ENCODE data around the gene XIRP2.
"Not testable (repeated sequence)": the region's sequence is repeated elsewhere in the genome, so short reads cannot be mapped to it uniquely, and the experiment has no call there.

XIRP2 gene

GRCh38 chr2:167028503-167028902 lies 140.2 kb downstream of the XIRP2 start:
- H3K4me1 Mint-ChIP-seq (ENCODE audit: low read depth) = no peaks in the 10 kb centered on the region
- H3K9me3 Mint-ChIP-seq = peaks cover 84% of the 10 kb centered on the region
- intact Hi-C loops (cut with micrococcal nuclease) = no loop called here
- H3K4me3 Mint-ChIP-seq = no peak overlapping the region
- H3K36me3 Mint-ChIP-seq (ENCODE audit: low read depth) = no peaks in the 10 kb centered on the region
- no peak overlapping the region for H3K27ac Mint-ChIP-seq
- H3K27me3 Mint-ChIP-seq = no peaks in the 10 kb centered on the region

DNA sequence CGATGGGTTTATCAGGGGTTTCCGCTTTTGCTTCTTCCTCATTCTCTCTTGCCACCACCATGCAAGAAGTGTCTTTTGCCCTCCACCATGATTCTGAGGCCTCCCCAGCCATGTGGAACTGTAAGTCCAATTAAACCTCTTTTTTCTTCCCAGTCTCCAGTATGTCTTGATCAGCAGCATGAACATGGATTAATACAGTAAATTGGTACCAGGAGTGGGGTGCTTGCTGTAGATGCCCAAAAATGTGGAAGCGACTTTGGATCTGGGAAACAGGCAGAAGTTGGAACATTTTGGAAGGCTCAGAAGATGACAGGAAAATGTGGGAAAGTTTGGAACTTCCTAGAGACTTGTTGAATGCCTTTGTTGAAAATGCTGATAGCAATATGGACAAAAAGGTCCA lies 146.7 kb downstream of the XIRP2 start:
- peaks cover 85% of the 10 kb centered on the region for H3K9me3 Mint-ChIP-seq
- H3K27ac Mint-ChIP-seq; H3K36me3 Mint-ChIP-seq (ENCODE audit: low read depth); H3K4me3 Mint-ChIP-seq; H3K27me3 Mint-ChIP-seq; H3K4me1 Mint-ChIP-seq (ENCODE audit: low read depth); intact Hi-C loops (cut with micrococcal nuclease): not testable (repeated sequence)

DNA sequence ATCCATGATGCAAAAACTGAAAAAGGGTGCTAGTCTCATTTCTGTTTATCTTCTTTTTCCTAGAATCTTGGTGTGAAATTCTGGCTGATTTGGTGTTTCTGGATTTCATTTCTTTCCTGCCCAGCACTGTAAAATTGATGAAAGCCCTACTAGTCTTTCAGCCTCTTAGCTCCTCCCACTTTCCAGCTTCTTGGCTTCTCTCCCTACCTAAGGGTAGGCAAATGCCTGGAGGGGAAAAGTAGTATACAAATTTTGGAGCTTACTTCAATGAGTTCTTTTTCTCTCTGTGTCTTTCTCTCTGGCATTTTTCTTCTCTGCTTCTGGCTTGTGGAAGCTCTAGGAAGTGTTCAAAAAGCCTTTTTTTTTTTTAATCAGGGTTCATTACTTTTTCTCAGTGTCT lies 160.5 kb downstream of the XIRP2 start:
- intact Hi-C loops (cut with micrococcal nuclease) = no loop called here
- H3K4me3 Mint-ChIP-seq = no peak overlapping the region
- no peaks in the 10 kb centered on the region for H3K36me3 Mint-ChIP-seq (ENCODE audit: low read depth)
- no peaks in the 10 kb centered on the region for H3K4me1 Mint-ChIP-seq (ENCODE audit: low read depth)
- no peaks in the 10 kb centered on the region for H3K27me3 Mint-ChIP-seq
- H3K9me3 Mint-ChIP-seq = no peaks in the 10 kb centered on the region
- H3K27ac Mint-ChIP-seq = no peak overlapping the region

GRCh38 chr2:167049659-167050058 lies 161.4 kb downstream of the XIRP2 start:
- Mint-ChIP-seq H3K4me1 (ENCODE audit: low read depth) (no peaks in the 10 kb centered on the region), H3K36me3 (ENCODE audit: low read depth) (no peaks in the 10 kb centered on the region), H3K9me3 (no peaks in the 10 kb centered on the region), H3K27me3 (no peaks in the 10 kb centered on the region), H3K4me3 (no peak overlapping the region), H3K27ac (no peak overlapping the region)
- intact Hi-C loops (cut with micrococcal nuclease) = no loop called here

DNA sequence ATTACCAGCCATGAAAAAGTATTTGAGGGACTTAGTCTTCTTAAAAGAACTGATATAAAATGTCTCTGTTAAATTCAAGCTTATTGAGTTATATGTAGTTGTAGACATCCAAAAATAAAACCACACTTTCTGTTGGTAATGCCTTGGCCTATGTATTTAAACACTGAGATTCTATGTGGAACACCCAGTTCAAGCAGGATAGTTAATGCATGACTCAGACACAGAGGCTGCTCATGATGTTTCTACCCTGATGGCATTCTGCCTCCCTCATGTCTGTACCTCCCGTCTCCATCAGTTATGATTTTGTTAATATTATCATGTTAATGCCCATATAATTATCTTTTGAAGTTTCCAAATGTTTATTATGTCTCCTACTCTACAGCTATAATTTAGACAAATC lies 164.5 kb downstream of the XIRP2 start:
- H3K27me3 Mint-ChIP-seq = no peaks in the 10 kb centered on the region
- H3K27ac Mint-ChIP-seq = no peak overlapping the region
- H3K9me3 Mint-ChIP-seq = no peaks in the 10 kb centered on the region
- no peaks in the 10 kb centered on the region for H3K4me1 Mint-ChIP-seq (ENCODE audit: low read depth)
- no peak overlapping the region for H3K4me3 Mint-ChIP-seq
- H3K36me3 Mint-ChIP-seq (ENCODE audit: low read depth) = no peaks in the 10 kb centered on the region
- intact Hi-C loops (cut with micrococcal nuclease) = no loop called here

DNA sequence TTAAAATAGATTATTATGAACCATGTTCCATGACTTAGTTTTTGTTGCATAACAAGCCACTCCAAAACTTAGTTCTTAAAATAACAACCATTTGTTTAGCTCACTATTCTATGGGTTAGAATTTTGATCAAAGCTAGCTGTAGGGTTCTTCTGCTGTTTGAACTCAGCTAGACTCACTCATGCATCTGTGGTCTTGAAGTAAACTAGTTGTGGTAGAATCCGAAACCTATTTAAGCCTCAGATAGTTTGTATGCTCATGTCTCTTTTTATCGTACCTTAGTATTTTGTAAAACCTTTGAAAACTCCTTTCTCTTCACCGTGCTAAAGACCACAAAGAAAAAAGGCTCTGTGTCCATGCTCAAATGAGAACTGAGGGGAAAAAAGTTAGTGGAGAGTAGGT lies 166.6 kb downstream of the XIRP2 start:
- H3K27ac Mint-ChIP-seq = no peak overlapping the region
- no peaks in the 10 kb centered on the region for H3K36me3 Mint-ChIP-seq (ENCODE audit: low read depth)
- H3K27me3 Mint-ChIP-seq = no peaks in the 10 kb centered on the region
- H3K9me3 Mint-ChIP-seq = peaks cover 9% of the 10 kb centered on the region
- H3K4me1 Mint-ChIP-seq (ENCODE audit: low read depth) = no peaks in the 10 kb centered on the region
- no peak overlapping the region for H3K4me3 Mint-ChIP-seq
- intact Hi-C loops (cut with micrococcal nuclease) = no loop called here

DNA sequence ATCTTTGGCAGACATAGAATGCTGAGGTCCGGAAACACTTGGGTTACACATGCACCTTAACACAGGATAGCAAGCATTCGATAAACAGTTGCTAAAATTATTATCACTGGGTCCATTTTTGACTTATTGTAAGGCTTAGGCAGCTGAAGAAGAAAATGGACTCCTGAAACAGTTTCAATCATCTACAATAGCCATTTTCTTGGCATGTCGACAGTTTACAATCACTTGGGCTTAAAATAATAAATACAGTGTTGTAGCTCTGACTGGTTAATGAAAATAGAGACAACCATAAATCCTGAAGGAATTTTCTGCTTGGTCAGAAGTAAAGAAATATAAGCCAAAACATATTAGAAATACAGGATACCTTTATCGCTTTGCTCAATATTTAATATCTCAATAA lies 169.2 kb downstream of the XIRP2 start:
- Mint-ChIP-seq H3K36me3 (ENCODE audit: low read depth) (no peaks in the 10 kb centered on the region), H3K4me1 (ENCODE audit: low read depth) (no peaks in the 10 kb centered on the region), H3K27ac (no peak overlapping the region), H3K9me3 (peaks cover 9% of the 10 kb centered on the region), H3K4me3 (no peak overlapping the region), H3K27me3 (no peaks in the 10 kb centered on the region)
- intact Hi-C loops (cut with micrococcal nuclease) = no loop called here

GRCh38 chr2:167059173-167059572 lies 170.9 kb downstream of the XIRP2 start:
- intact Hi-C loops (cut with micrococcal nuclease) = no loop called here
- H3K4me3 Mint-ChIP-seq = no peak overlapping the region
- H3K36me3 Mint-ChIP-seq (ENCODE audit: low read depth) = no peaks in the 10 kb centered on the region
- H3K27ac Mint-ChIP-seq = no peak overlapping the region
- no peaks in the 10 kb centered on the region for H3K4me1 Mint-ChIP-seq (ENCODE audit: low read depth)
- no peaks in the 10 kb centered on the region for H3K27me3 Mint-ChIP-seq
- peaks cover 9% of the 10 kb centered on the region for H3K9me3 Mint-ChIP-seq

GRCh38 chr2:167069855-167070254 lies 181.6 kb downstream of the XIRP2 start:
- H3K27me3 Mint-ChIP-seq = no peaks in the 10 kb centered on the region
- H3K4me3 Mint-ChIP-seq = no peak overlapping the region
- no peaks in the 10 kb centered on the region for H3K36me3 Mint-ChIP-seq (ENCODE audit: low read depth)
- peaks cover 3% of the 10 kb centered on the region for H3K9me3 Mint-ChIP-seq
- intact Hi-C loops (cut with micrococcal nuclease) = no loop called here
- H3K4me1 Mint-ChIP-seq (ENCODE audit: low read depth) = no peaks in the 10 kb centered on the region
- no peak overlapping the region for H3K27ac Mint-ChIP-seq

GRCh38 chr2:167075708-167076107 lies 187.4 kb downstream of the XIRP2 start:
- H3K9me3 Mint-ChIP-seq = peaks cover 40% of the 10 kb centered on the region
- intact Hi-C loops (cut with micrococcal nuclease); H3K27ac Mint-ChIP-seq; H3K36me3 Mint-ChIP-seq (ENCODE audit: low read depth); H3K4me1 Mint-ChIP-seq (ENCODE audit: low read depth); H3K27me3 Mint-ChIP-seq; H3K4me3 Mint-ChIP-seq: not testable (repeated sequence)

DNA sequence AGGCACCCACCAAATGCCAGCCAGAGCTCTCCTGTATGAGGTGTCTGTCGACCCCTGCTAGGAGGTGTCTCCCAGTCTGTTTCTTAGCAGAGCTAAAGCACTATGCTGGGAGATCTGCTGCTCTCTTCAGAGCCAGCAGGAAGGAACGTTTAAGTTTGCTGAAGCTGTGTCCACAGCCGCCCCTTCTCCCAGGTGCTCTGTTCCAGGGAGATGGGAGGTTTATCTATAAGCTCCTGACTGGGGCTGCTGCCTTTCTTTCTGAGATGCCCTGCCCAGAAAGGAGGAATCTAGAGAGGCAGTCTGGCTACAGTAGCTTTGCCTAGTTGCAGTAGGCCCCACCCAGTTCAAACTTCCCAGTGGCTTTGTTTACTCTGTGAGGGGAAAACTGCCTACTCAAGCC lies 210.7 kb downstream of the XIRP2 start:
- intact Hi-C loops (cut with micrococcal nuclease); H3K27ac Mint-ChIP-seq; H3K4me3 Mint-ChIP-seq; H3K4me1 Mint-ChIP-seq (ENCODE audit: low read depth); H3K36me3 Mint-ChIP-seq (ENCODE audit: low read depth); H3K27me3 Mint-ChIP-seq: not testable (repeated sequence)
- H3K9me3 Mint-ChIP-seq = peaks cover 22% of the 10 kb centered on the region

GRCh38 chr2:167100506-167100905 lies 212.2 kb downstream of the XIRP2 start:
- Mint-ChIP-seq H3K27me3 (no peaks in the 10 kb centered on the region), H3K9me3 (peaks cover 22% of the 10 kb centered on the region), H3K36me3 (ENCODE audit: low read depth) (no peaks in the 10 kb centered on the region), H3K4me1 (ENCODE audit: low read depth) (no peaks in the 10 kb centered on the region), H3K4me3 (no peak overlapping the region), H3K27ac (no peak overlapping the region)
- intact Hi-C loops (cut with micrococcal nuclease) = no loop called here

DNA sequence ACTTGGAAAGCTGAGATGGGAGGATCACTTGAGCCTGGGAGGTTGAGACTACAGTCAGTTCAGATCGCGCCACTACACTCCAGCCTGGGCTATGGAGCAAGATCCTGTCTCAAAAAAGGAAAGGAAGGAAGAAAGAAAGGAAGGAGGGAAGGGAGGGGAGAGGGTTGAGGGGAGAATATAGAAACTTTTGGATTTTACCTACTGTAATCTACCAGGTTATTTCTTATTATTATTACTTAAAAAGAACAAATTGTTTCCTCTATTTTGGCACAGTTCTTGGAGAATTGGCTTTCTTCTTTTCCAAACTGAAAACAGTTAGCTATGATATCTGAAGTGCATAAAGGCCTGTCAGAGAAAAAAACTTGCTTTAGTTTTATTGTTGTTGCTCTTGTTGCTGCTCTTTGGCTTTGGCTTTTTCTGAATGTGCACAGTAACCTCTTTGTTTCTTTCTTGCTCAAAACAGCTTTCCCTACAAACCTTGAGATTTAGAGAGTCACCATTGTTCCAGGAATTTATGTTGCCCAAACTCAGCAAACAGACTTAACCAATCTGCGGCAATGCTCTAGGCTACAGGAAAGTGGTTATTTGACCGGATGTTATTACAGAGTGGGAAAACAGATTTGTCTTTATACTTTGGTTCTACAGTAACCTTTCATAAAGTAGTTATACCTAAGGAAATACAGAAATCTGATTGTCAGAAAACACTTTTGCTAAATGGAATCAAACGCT lies 214.9 kb downstream of the XIRP2 start:
- Mint-ChIP-seq H3K9me3 (peaks cover 4% of the 10 kb centered on the region), H3K4me1 (ENCODE audit: low read depth) (no peaks in the 10 kb centered on the region), H3K27me3 (no peaks in the 10 kb centered on the region), H3K4me3 (no peak overlapping the region), H3K27ac (no peak overlapping the region), H3K36me3 (ENCODE audit: low read depth) (no peaks in the 10 kb centered on the region)
- intact Hi-C loops (cut with micrococcal nuclease) = no loop called here

DNA sequence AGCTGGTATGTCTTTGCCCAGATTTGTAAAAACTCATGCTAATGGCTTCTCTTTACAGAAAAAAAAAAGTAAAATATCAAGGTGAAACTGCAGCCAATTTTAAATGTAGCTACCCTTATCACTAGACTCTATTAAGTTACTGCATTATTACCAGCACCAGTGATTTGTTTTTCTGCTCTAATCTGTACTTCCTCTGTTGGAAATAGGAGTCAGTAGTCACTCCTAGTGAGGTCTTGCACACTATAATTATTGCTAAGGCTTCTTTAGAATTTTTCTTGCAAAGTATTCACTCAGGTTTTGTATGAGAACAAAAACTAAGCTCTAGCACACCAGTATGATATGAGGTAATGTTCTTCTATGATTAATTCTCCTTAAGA lies 215.5 kb downstream of the XIRP2 start:
- Mint-ChIP-seq H3K36me3 (ENCODE audit: low read depth) (no peaks in the 10 kb centered on the region), H3K4me1 (ENCODE audit: low read depth) (no peaks in the 10 kb centered on the region), H3K4me3 (no peak overlapping the region), H3K27me3 (no peaks in the 10 kb centered on the region), H3K27ac (no peak overlapping the region), H3K9me3 (peaks cover under 1% of the 10 kb centered on the region)
- intact Hi-C loops (cut with micrococcal nuclease) = no loop called here

DNA sequence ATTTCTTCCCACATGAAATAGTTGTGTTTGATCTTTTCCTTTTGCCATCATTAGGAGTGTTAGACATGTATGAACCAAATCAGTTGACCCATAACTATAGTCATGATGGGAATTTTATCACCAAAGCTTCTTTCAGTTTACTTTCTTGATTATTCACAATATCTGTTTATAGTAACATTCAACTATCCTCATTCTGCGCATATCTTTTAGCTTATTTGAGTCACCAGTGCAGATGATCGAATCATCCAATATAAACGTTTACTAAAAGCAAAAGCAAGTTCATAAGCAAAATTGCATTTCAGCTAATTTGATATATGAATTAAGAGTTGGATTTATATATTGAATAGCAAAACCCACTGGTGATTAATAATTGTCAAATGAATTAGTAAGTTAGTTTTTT lies 216.4 kb downstream of the XIRP2 start:
- H3K4me3 Mint-ChIP-seq = no peak overlapping the region
- no peaks in the 10 kb centered on the region for H3K36me3 Mint-ChIP-seq (ENCODE audit: low read depth)
- no peaks in the 10 kb centered on the region for H3K4me1 Mint-ChIP-seq (ENCODE audit: low read depth)
- intact Hi-C loops (cut with micrococcal nuclease) = no loop called here
- no peaks in the 10 kb centered on the region for H3K27me3 Mint-ChIP-seq
- H3K9me3 Mint-ChIP-seq = peaks cover 9% of the 10 kb centered on the region
- no peak overlapping the region for H3K27ac Mint-ChIP-seq

Measured in dendritic cell treated with granulocyte-macrophage colony-stimulating factor and Interleukin-4, amounts not matched to agents 40 ng/mL and 50 ng/mL, for 4 days (primary cell).